Measurements from ENCODE around the gene LYZL6. TPM values are rescaled to one million over a fixed set of nuclear protein-coding genes. Genes with fewer than 3 reads are reported as not detected.

LYZL6 gene
- total RNA-seq, 2 experiments from 2014 or later, result not detected

DNA sequence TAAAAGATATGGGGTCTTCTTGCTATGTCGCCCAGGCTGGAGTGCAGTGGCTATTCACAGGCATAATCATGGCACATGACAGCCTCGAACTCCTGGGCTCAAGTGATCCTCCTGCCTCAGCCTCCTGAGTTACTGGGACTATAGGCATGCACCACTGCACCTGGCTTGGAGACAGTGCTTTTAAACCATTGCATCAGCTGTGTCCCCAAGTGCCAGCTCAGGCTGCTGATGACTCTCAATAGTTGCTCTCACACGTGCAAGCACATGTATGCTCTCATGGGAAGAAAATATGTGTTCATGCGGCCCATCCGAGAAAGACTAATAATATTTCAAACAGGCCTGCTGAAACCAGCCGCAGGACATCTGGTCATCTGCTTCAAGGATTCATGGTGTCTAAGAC lies 29.0 kb upstream of the LYZL6 start:
- ATAC-seq (ENCODE audit: poor library complexity) (no peak), DNase-seq (no peak)
- ChIA-PET CTCF (no interaction called here), POLR2A (no interaction called here)
- TF ChIP-seq, protein P1, sequence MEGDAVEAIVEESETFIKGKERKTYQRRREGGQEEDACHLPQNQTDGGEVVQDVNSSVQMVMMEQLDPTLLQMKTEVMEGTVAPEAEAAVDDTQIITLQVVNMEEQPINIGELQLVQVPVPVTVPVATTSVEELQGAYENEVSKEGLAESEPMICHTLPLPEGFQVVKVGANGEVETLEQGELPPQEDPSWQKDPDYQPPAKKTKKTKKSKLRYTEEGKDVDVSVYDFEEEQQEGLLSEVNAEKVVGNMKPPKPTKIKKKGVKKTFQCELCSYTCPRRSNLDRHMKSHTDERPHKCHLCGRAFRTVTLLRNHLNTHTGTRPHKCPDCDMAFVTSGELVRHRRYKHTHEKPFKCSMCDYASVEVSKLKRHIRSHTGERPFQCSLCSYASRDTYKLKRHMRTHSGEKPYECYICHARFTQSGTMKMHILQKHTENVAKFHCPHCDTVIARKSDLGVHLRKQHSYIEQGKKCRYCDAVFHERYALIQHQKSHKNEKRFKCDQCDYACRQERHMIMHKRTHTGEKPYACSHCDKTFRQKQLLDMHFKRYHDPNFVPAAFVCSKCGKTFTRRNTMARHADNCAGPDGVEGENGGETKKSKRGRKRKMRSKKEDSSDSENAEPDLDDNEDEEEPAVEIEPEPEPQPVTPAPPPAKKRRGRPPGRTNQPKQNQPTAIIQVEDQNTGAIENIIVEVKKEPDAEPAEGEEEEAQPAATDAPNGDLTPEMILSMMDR (IDR thresholded peaks at IDR 0.05), result no peak
- H3K27ac ChIP-seq (ENCODE audit: low read depth in 1 of 2, low read length in 2 of 2), result no peak overlapping the region
- Mint-ChIP-seq H3K36me3 (ENCODE audit: low read depth) (no peaks in the 10 kb centered on the region), H3K4me1 (ENCODE audit: low read depth) (no peaks in the 10 kb centered on the region), H3K4me3 (no peak overlapping the region), H3K9me3 (no peaks in the 10 kb centered on the region), H3K27me3 (peaks cover 6% of the 10 kb centered on the region), H3K27ac (no peak overlapping the region)
- H3K36me3 ChIP-seq (ENCODE audit: insufficient read depth, low read length), result no peaks in the 10 kb centered on the region
- H3K4me1 ChIP-seq (ENCODE audit: insufficient read depth, low read length), result peaks cover 3% of the 10 kb centered on the region
- no peaks in the 10 kb centered on the region for H3K9me3 ChIP-seq (ENCODE audit: control insufficient read depth in 1 of 2, insufficient read depth in 1 of 2, low read length in 2 of 2)
- intact Hi-C loops (cut with DNase I, micrococcal nuclease), result no loop called here
- no peaks in the 10 kb centered on the region for H3K27me3 ChIP-seq (ENCODE audit: control insufficient read depth in 1 of 2, insufficient read depth in 2 of 2, low read length in 2 of 2)
- no peak overlapping the region for H3K4me3 ChIP-seq (ENCODE audit: low read length)

DNA sequence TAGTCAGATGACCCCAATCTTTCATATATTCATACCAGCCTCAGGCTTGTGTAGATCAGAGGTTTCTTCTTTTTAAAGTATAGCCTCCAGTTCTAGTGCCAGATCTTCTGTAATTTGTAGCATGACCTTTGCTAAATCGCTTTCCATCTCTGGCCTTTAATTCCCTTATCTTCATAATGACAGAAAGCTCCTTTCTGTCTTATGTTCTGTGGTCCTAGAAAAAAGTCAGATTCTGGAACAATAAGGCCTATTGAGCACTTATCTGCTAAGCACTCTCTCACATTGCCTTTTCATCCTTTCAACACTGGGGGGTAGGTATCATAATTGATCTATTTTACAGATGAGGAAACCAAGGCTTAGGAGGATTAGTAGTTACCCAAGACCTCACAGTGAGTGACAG lies 28.6 kb upstream of the LYZL6 start:
- TF ChIP-seq, protein P1 (IDR thresholded peaks at IDR 0.05), result no peak
- no peaks in the 10 kb centered on the region for H3K36me3 Mint-ChIP-seq (ENCODE audit: low read depth)
- ATAC-seq (ENCODE audit: poor library complexity) (no peak), DNase-seq (no peak)
- Histone ChIP-seq H3K36me3 (ENCODE audit: insufficient read depth, low read length) (no peaks in the 10 kb centered on the region), H3K4me1 (ENCODE audit: insufficient read depth, low read length) (peaks cover 3% of the 10 kb centered on the region), H3K27ac (ENCODE audit: low read depth in 1 of 2, low read length in 2 of 2) (no peak overlapping the region), H3K27me3 (ENCODE audit: control insufficient read depth in 1 of 2, insufficient read depth in 2 of 2, low read length in 2 of 2) (no peaks in the 10 kb centered on the region), H3K4me3 (ENCODE audit: low read length) (no peak overlapping the region), H3K9me3 (ENCODE audit: control insufficient read depth in 1 of 2, insufficient read depth in 1 of 2, low read length in 2 of 2) (no peaks in the 10 kb centered on the region)
- intact Hi-C loops (cut with DNase I, micrococcal nuclease), result no loop called here
- H3K4me3 Mint-ChIP-seq, result no peak overlapping the region
- no peaks in the 10 kb centered on the region for H3K9me3 Mint-ChIP-seq
- no peaks in the 10 kb centered on the region for H3K4me1 Mint-ChIP-seq (ENCODE audit: low read depth)
- peaks cover 6% of the 10 kb centered on the region for H3K27me3 Mint-ChIP-seq
- H3K27ac Mint-ChIP-seq, result no peak overlapping the region
- ChIA-PET POLR2A (no interaction called here), CTCF (no interaction called here)

DNA sequence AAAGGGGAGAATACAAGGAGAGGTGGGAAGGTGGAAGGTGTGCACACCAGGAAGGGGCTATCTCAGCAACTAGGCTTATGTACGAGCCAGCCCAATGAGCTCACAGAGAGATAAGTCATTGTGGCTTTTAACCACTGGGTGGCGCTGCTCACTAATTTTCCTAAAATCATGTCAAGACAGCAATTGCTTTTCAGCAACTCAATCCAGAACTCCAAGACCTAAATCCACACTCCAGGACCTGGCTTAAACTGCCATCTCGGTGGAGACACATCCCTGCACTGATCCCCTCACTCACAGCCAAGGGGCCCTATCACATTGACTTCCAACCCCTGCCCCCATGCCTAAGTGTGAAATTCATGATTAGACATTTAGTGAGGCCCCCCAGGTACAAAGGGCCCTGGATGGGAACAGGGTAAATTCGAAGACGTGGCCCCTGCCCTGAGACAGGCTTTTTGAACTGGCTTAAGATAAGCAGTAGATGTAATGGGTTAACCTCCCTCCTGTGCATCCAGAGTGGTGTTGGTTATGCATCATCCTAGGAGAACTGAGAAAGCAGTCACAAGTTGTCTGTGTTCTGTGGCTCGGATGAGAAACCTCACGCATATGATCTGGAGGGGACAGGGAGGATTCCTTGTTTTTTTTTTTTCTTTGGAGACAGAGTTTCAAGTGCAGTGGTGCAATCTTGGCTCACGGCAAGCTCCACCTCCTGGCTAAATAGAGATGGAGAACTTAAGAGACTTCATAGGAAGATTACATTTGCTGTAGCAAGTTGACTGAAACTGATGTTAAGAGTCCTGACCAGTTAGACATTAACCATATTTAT lies 26.3 kb upstream of the LYZL6 start:
- Mint-ChIP-seq H3K36me3 (ENCODE audit: low read depth) (no peaks in the 10 kb centered on the region), H3K4me3 (no peak overlapping the region), H3K9me3 (no peaks in the 10 kb centered on the region), H3K27ac (no peak overlapping the region), H3K27me3 (peaks cover 6% of the 10 kb centered on the region), H3K4me1 (ENCODE audit: low read depth) (no peaks in the 10 kb centered on the region)
- no peak overlapping the region for H3K27ac ChIP-seq (ENCODE audit: low read depth in 1 of 2, low read length in 2 of 2)
- CTCF ChIA-PET, result interaction anchor here (0.6 to 1.2 kb wide), 9 partner anchors 10 to 942 kb away, joined by 3 to 5 read pairs (median 4); no protein-coding TSS in a partner anchor
- intact Hi-C loops (cut with DNase I, micrococcal nuclease), result loop anchor here (1.0 to 10.0 kb wide), 4 partner anchors 175 to 1273 kb away; no protein-coding TSS in a partner anchor
- ATAC-seq (ENCODE audit: poor library complexity), result no peak
- no peaks in the 10 kb centered on the region for H3K36me3 ChIP-seq (ENCODE audit: insufficient read depth, low read length)
- H3K4me1 ChIP-seq (ENCODE audit: insufficient read depth, low read length), result peaks cover 3% of the 10 kb centered on the region
- no peaks in the 10 kb centered on the region for H3K27me3 ChIP-seq (ENCODE audit: control insufficient read depth in 1 of 2, insufficient read depth in 2 of 2, low read length in 2 of 2)
- POLR2A ChIA-PET, result interaction anchor here (1.0 kb wide), 1 partner anchor 103 kb away, joined by 3 read pairs; no protein-coding TSS in a partner anchor
- H3K9me3 ChIP-seq (ENCODE audit: control insufficient read depth in 1 of 2, insufficient read depth in 1 of 2, low read length in 2 of 2), result no peaks in the 10 kb centered on the region
- peak; percentile 26 to 80 (median 56) for DNase-seq
- H3K4me3 ChIP-seq (ENCODE audit: low read length), result no peak overlapping the region
- TF ChIP-seq, protein P1 (IDR thresholded peaks at IDR 0.05), result peak; percentile 72
